Neural cell (in vitro differentiated cells): ENCODE data around the gene PDIA6. TPM values are rescaled to one million over a fixed set of nuclear protein-coding genes. Genes with fewer than 3 reads are reported as not detected.

Experiments used
- H2AFZ ChIP-seq: fragments of 200-600, 300-800 bp; sonication (generic), shearing (Covaris generic); 2 replicates; pipeline ENCODE4 v1.6.0; 2014; ENCODE audit warnings: low read depth, mild to moderate bottlenecking, antibody characterized with exemption, low read length, moderate library complexity
- H3F3A ChIP-seq: fragments of 200-600 bp; shearing (Covaris generic); 2 replicates; pipeline ENCODE4 v1.6.1; 2016; ENCODE audit warnings: mild to moderate bottlenecking, moderate library complexity, mixed read lengths, antibody characterized with exemption, low read length; ENCODE audit not compliant: insufficient read depth, poor library complexity, severe bottlenecking
- H3K27ac ChIP-seq: fragments of 200-600, 300-800 bp; sonication (generic), shearing (Covaris generic); 2 replicates; pipeline ENCODE4 v1.5.1; 2014; ENCODE audit warnings: mild to moderate bottlenecking, low read length, moderate library complexity
- H3K27me3 ChIP-seq: fragments of 300-800, 200-600 bp; sonication (generic), shearing (Covaris generic); 2 replicates; pipeline ENCODE4 v1.6.0; 2014; ENCODE audit warnings: mild to moderate bottlenecking, low read depth, low read length, moderate library complexity; ENCODE audit not compliant: insufficient read depth
- H3K36me3 ChIP-seq: fragments of 300-800, 200-600 bp; sonication (generic), shearing (Covaris generic); 2 replicates; pipeline ENCODE4 v1.5.1; 2014; ENCODE audit warnings: mild to moderate bottlenecking, antibody characterized with exemption, low read length, moderate library complexity; ENCODE audit not compliant: insufficient read depth
- H3K4me2 ChIP-seq: fragments of 300-800, 200-600 bp; sonication (generic), shearing (Covaris generic); 2 replicates; pipeline ENCODE4 v1.6.0; 2014; ENCODE audit warnings: mild to moderate bottlenecking, low read length
- H3K4me3 ChIP-seq: fragments of 300-800, 200-600 bp; sonication (generic), shearing (Covaris generic); 2 replicates; pipeline ENCODE4 v1.5.1; 2014; ENCODE audit warnings: mild to moderate bottlenecking, low read length, moderate library complexity
- H3K79me2 ChIP-seq: fragments of 200-600 bp; shearing (Covaris generic); replicated peaks from 2 replicates; pipeline ENCODE4 v1.6.0; 2014; ENCODE audit warnings: mild to moderate bottlenecking, low read length, moderate library complexity; ENCODE audit not compliant: insufficient read depth
- H3K9ac ChIP-seq: fragments of 300-800, 200-600 bp; sonication (generic), shearing (Covaris generic); 2 replicates; pipeline ENCODE4 v1.6.1; 2016; ENCODE audit warnings: mild to moderate bottlenecking, low read length, mixed read lengths
- H3K9me2 ChIP-seq: fragments of 200-600 bp; shearing (Covaris generic); 2 replicates; pipeline ENCODE4 v1.6.1; 2016; ENCODE audit warnings: mild to moderate bottlenecking, low read length, mixed read lengths; ENCODE audit not compliant: insufficient read depth
- H3K9me3 ChIP-seq: fragments of 200-600, 300-800 bp; sonication (generic), shearing (Covaris generic); 2 replicates; pipeline ENCODE4 v1.6.1; 2016; ENCODE audit warnings: mild to moderate bottlenecking, mixed run types, low read length, moderate library complexity, mixed read lengths
- H4K20me1 ChIP-seq: fragments of 200-600 bp; shearing (Covaris generic); 2 replicates; pipeline ENCODE4 v1.6.1; 2016; ENCODE audit warnings: mild to moderate bottlenecking, mixed run types; ENCODE audit not compliant: insufficient read depth
- EP300 ChIP-seq: fragments of 450-650 bp; conservative IDR thresholded peaks from 2 replicates; pipeline ENCODE4 v1.6.1; 2014; ENCODE audit warnings: antibody characterized with exemption, mild to moderate bottlenecking, moderate library complexity; ENCODE audit not compliant: poor library complexity, severe bottlenecking
- EZH2 ChIP-seq: fragments of 200-600, 300-800 bp; shearing (Covaris generic), sonication (generic); IDR thresholded peaks from 2 replicates; pipeline ENCODE4 v1.6.1; 2014; ENCODE audit warnings: antibody characterized with exemption, low read length, borderline replicate concordance, mild to moderate bottlenecking; ENCODE audit not compliant: insufficient read depth, poor library complexity, severe bottlenecking
- MXI1 ChIP-seq: fragments of 450-650 bp; conservative IDR thresholded peaks from 2 replicates; pipeline ENCODE4 v1.6.1; 2014; ENCODE audit warnings: antibody characterized with exemption, mild to moderate bottlenecking; ENCODE audit not compliant: poor library complexity, severe bottlenecking
- POLR2AphosphoS5 ChIP-seq: IDR thresholded peaks from 2 replicates; pipeline ENCODE4 v1.6.1; 2012
- RAD21 ChIP-seq: fragments of 450-650 bp; conservative IDR thresholded peaks from 2 replicates; pipeline ENCODE4 v1.6.1; 2014; ENCODE audit warnings: antibody characterized with exemption, mild to moderate bottlenecking, moderate library complexity
- REST ChIP-seq: IDR thresholded peaks from 2 replicates; pipeline ENCODE4 v1.6.1; 2012; ENCODE audit warnings: borderline replicate concordance
- SMC3 ChIP-seq: fragments of 450-650 bp; conservative IDR thresholded peaks from 2 replicates; pipeline ENCODE4 v1.6.1; 2014; ENCODE audit warnings: antibody characterized with exemption, mild to moderate bottlenecking, moderate library complexity; ENCODE audit not compliant: poor library complexity
- TAF1 ChIP-seq: IDR thresholded peaks from 2 replicates; pipeline ENCODE4 v1.6.1; 2012; ENCODE audit warnings: low read depth
- polyA plus RNA-seq: library from polyadenylated mRNA; depleted of rRNA; stranded (reverse); fragments of >200 nt; gene quantifications from 2 replicates; pipeline ENCODE4 v1.2.3, GENCODE V29; 2014
- TF ChIP-seq, protein P1 (sequence below): fragments of 450-650 bp; IDR thresholded peaks from 2 replicates; pipeline ENCODE4 v1.5.1; 2014; ENCODE audit warnings: antibody characterized with exemption, mild to moderate bottlenecking, moderate library complexity; ENCODE audit not compliant: poor library complexity, severe bottlenecking

The PDIA6 gene
- polyA plus RNA-seq, 1 donor from 2014 or later = 124 TPM

DNA sequence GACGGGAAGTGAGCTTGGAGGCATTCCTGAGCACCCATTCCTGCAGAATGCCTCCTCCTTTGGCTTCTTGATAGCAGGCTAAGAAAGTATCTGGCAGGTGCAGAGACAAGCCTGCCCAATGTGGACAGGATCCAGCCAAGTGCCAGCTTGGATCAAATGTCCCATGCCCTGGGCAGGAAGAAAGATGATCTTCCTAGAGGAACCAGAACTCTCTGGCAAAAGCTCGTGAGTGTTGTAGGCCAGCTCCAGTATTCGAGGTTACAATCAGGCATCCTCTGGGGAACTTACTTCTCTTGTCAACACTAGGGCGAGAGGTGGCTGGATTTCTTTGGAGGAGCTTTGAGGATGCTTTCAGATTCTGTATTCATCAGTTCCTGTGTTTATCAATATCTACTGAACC, 29.9 kb upstream of the PDIA6 start:
- TF ChIP-seq RAD21 (no peak), MXI1 (no peak), POLR2AphosphoS5 (no peak), REST (no peak), EZH2 (no peak), SMC3 (no peak), TAF1 (no peak), EP300 (no peak)
- TF ChIP-seq, protein P1, sequence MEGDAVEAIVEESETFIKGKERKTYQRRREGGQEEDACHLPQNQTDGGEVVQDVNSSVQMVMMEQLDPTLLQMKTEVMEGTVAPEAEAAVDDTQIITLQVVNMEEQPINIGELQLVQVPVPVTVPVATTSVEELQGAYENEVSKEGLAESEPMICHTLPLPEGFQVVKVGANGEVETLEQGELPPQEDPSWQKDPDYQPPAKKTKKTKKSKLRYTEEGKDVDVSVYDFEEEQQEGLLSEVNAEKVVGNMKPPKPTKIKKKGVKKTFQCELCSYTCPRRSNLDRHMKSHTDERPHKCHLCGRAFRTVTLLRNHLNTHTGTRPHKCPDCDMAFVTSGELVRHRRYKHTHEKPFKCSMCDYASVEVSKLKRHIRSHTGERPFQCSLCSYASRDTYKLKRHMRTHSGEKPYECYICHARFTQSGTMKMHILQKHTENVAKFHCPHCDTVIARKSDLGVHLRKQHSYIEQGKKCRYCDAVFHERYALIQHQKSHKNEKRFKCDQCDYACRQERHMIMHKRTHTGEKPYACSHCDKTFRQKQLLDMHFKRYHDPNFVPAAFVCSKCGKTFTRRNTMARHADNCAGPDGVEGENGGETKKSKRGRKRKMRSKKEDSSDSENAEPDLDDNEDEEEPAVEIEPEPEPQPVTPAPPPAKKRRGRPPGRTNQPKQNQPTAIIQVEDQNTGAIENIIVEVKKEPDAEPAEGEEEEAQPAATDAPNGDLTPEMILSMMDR = no peak
- Histone ChIP-seq H3K27ac (no peak overlapping the region), H3K27me3 (no peaks in the 10 kb centered on the region), H3K9me3 (peaks cover 12% of the 10 kb centered on the region), H2AFZ (no peak overlapping the region), H3K4me3 (no peak overlapping the region), H3K79me2 (no peaks in the 10 kb centered on the region), H3K4me2 (no peak overlapping the region), H3K9ac (no peak overlapping the region), H3F3A (no peaks in the 10 kb centered on the region), H3K36me3 (no peaks in the 10 kb centered on the region), H4K20me1 (no peaks in the 10 kb centered on the region), H3K9me2 (no peaks in the 10 kb centered on the region)

- H3K4me3 ChIP-seq = no peak overlapping the region
- H3K9ac ChIP-seq = no peak overlapping the region
- H4K20me1 ChIP-seq = no peaks in the 10 kb centered on the region
- no peaks in the 10 kb centered on the region for H3K27me3 ChIP-seq
- no peaks in the 10 kb centered on the region for H3K9me2 ChIP-seq
- H3K36me3 ChIP-seq = no peaks in the 10 kb centered on the region
- no peaks in the 10 kb centered on the region for H3F3A ChIP-seq
- peaks cover 12% of the 10 kb centered on the region for H3K9me3 ChIP-seq
- no peak overlapping the region for H3K27ac ChIP-seq
- TF ChIP-seq REST (no peak), MXI1 (no peak), POLR2AphosphoS5 (no peak), TAF1 (no peak), RAD21 (no peak), EP300 (no peak), EZH2 (no peak), SMC3 (no peak)
- TF ChIP-seq, protein P1 = no peak
- H3K4me2 ChIP-seq = no peak overlapping the region
- no peak overlapping the region for H2AFZ ChIP-seq
- no peaks in the 10 kb centered on the region for H3K79me2 ChIP-seq
Observed at GRCh38 chr2:10841547-10842219, 29.1 kb upstream of the PDIA6 start.
